Heart right ventricle (tissue), 16 donors: Measurements from ENCODE around the gene COL5A1. TPM values are rescaled to one million over a fixed set of nuclear protein-coding genes. Genes with fewer than 3 reads are reported as not detected.

Source experiments
- ATAC-seq, 8 donors: fragments of 200-7000 bp; cut with Tn5 transposase; one replicate each; pipeline ENCODE4 v1.9.1; 2020; ENCODE audit warnings: mild to moderate bottlenecking in 8 of 8, moderate library complexity in 8 of 8, moderate number of reproducible peaks in 1 of 8
- DNase-seq, 2 donors: peaks; one replicate each; pipeline ENCODE4 v3.0.0-alpha.2; 2020
- H3K27ac ChIP-seq, 10 donors: fragments of 200-600 bp; sonication (generic) in 2 of 10; one replicate each; pipeline versions ENCODE4 v1.5.0 to v1.8.0; 2020 to 2022; ENCODE audit warnings: mild to moderate bottlenecking in 3 of 10
- H3K27me3 ChIP-seq, 7 donors: fragments of 200-600 bp; one replicate each; pipeline ENCODE4 v1.8.0; 2021 to 2022; ENCODE audit warnings: mild to moderate bottlenecking in 2 of 7
- H3K36me3 ChIP-seq, 9 donors: fragments of 200-600 bp; sonication (generic) in 1 of 9; one replicate each; pipeline versions ENCODE4 v1.5.0 to v1.8.0; 2020 to 2022; ENCODE audit warnings: mild to moderate bottlenecking in 2 of 9
- H3K4me1 ChIP-seq, 9 donors: fragments of 200-600 bp; sonication (generic) in 1 of 9; one replicate each; pipeline versions ENCODE4 v1.5.0 to v1.8.0; 2020 to 2022; ENCODE audit warnings: mild to moderate bottlenecking in 4 of 9
- H3K4me3 ChIP-seq, 10 donors: fragments of 200-600 bp; sonication (generic) in 2 of 10; one replicate each; pipeline versions ENCODE4 v1.5.0 to v1.8.0; 2020 to 2022; ENCODE audit warnings: mild to moderate bottlenecking in 7 of 10, moderate library complexity in 2 of 10
- H3K9me3 ChIP-seq, 11 donors: fragments of 200-600 bp in 10 of 11; sonication (generic) in 2 of 11; one replicate each; pipeline versions ENCODE4 v1.5.0 to v1.8.0; 2013 to 2022; ENCODE audit warnings: mild to moderate bottlenecking in 2 of 11, control low read depth in 1 of 11, moderate library complexity in 1 of 11
- WGBS, 2 donors: extraction: QIAGEN DNeasy Blood & Tissue Kit; methylation state at CpG; one replicate each; pipeline ENCODE4 v1.1.7; 2013; ENCODE audit warnings: inconsistent platforms in 1 of 2; 5-methylcytosine and 5-hydroxymethylcytosine counted together
- intact Hi-C, 10 donors: fragments of 100-400 bp; cut with DNase I; formaldehyde crosslinking; loops; one replicate each; pipeline versions ENCODE4 v1.11.1 to v1.14.2; 2022
- polyA plus RNA-seq, 2 donors: library from polyadenylated mRNA; stranded (reverse); fragments of 200-250 nt; gene quantifications; one replicate each; pipeline ENCODE4 v1.2.3, GENCODE V29; 2013
- total RNA-seq, 10 donors: library from RNA; stranded (reverse); fragmentation: NEBNext Ultra II Directional in 3 of 10; extraction: Animal tissue kit (Norgen Biotek cat#: 25700) in 3 of 10; gene quantifications; one replicate each; pipeline versions ENCODE4 v1.2.1 to v1.2.4, GENCODE V29; 2021 to 2023
- TF ChIP-seq, protein P1 (sequence below), 9 donors: fragments of 200-600 bp; sonication (generic) in 2 of 9; IDR thresholded peaks; one replicate each; pipeline versions ENCODE4 v1.5.0 to v1.8.0; 2021 to 2022; ENCODE audit warnings: antibody characterized with exemption in 9 of 9, mild to moderate bottlenecking in 5 of 9, moderate library complexity in 1 of 9
- donor health status: Arrhythmogenic right ventricular cardiomyopathy.
- donor health status: ischemic (EF 13 %, LVEDD 7.1; RV severe dilation, severe dysfunction).
- donor health status: healthy with polysubstance abuse.
- donor health status: DM: no; HTN: yes; CAD: no.
- donor health status: DM: no; HTN: no; CAD: no.
- donor health status: ischemic (EF 25% LVEDD 6.9; RV normal size, moderate dysfunction).
- donor health status: ischemic (EF 25% LVEDD 5.7; RV mildly dilated, moderate dysfunction).
- donor health status: healthy.
- donor health status: DM: yes; HTN: yes; CAD: no.
- donor health status: Ischemic cardiomyopathy.
- donor health status: ischemic (EF 35%, LVEDD 5.7; RV mildly dilated, moderate dysfunction).
- donor health status: nonischemic (EF 11% LVEDD 7.7; RV severe dilation, severe dysfunction).
- donor health status: DM: yes; HTN: yes; CAD: no.
- donor health status: PGD.
- donor health status: ischemic (EF 29% LVEDD 5.4; RV normal size, mild dysfunction).
- donor health status: nonischemic (EF 23%, LVEDD 6.1; RV moderate dilation, normal function).

COL5A1 gene
- total and polyA plus RNA-seq, 12 donors, result 8.1 to 60.0 (median 13.3) TPM

GRCh38 chr9:134882204-134882785, 240.7 kb downstream of the COL5A1 start:
- Histone ChIP-seq H3K27ac (no peak overlapping the region), H3K36me3 (no peaks in the 10 kb centered on the region), H3K9me3 (no peaks in the 10 kb centered on the region), H3K4me3 (no peak overlapping the region), H3K27me3 (peaks cover 0 to 10% (median 0%) of the 10 kb centered on the region in 7 donors), H3K4me1 (peaks cover 0 to 9% (median 0%) of the 10 kb centered on the region in 9 donors)
- ATAC-seq (no peak), DNase-seq (no peak)
- intact Hi-C loops, result no loop called here
- WGBS, 2 donors, result 91 to 92% methylated on average over 3 of the region's 3 CpGs
- TF ChIP-seq, protein P1, sequence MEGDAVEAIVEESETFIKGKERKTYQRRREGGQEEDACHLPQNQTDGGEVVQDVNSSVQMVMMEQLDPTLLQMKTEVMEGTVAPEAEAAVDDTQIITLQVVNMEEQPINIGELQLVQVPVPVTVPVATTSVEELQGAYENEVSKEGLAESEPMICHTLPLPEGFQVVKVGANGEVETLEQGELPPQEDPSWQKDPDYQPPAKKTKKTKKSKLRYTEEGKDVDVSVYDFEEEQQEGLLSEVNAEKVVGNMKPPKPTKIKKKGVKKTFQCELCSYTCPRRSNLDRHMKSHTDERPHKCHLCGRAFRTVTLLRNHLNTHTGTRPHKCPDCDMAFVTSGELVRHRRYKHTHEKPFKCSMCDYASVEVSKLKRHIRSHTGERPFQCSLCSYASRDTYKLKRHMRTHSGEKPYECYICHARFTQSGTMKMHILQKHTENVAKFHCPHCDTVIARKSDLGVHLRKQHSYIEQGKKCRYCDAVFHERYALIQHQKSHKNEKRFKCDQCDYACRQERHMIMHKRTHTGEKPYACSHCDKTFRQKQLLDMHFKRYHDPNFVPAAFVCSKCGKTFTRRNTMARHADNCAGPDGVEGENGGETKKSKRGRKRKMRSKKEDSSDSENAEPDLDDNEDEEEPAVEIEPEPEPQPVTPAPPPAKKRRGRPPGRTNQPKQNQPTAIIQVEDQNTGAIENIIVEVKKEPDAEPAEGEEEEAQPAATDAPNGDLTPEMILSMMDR (IDR thresholded peaks at IDR 0.05), result no peak

DNA sequence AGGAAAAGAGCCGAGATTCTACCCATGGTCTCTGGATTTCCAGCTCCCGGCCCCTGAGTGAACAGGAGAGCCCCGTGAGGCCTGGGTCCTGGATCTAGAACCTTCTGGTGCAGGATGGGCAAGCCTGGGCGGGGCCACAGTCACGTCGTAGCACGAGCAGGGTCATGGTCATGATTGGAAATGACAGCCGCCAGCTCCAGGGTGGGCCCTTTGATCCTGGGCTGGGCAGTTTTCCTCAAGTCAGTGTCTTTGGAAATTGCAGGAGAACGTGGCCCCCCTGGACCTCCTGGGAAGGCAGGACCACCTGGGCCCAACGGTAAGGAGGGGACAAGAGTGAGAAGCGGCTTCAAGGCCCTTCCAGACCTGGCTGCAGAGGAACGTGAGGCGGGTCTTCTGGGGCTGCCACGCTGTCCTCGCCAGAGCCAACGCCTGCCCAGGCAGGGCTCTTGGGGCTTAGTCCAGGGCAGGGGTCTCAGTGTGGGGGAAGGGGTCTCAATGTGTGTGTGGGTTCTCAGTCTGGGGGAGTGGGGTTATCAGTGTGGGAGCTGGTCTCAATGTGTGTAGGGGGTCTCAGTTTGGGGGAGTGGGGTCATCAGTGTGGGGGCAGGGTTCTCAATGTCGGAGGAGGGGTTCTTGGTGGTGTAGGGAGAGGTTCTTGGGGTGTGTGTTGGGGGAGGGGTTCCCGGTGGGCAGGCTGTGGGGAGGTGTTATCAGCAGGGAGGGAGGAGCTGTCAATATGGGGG, 241.6 kb downstream of the COL5A1 start:
- 93 to 94% methylated on average over 18 of the region's 18 CpGs for WGBS, 2 donors
- H3K27me3 ChIP-seq, result peaks cover 0 to 10% (median 0%) of the 10 kb centered on the region in 7 donors
- H3K4me1 ChIP-seq, result peaks cover 0 to 11% (median 0%) of the 10 kb centered on the region in 9 donors
- H3K36me3 ChIP-seq, result no peaks in the 10 kb centered on the region
- no peaks in the 10 kb centered on the region for H3K9me3 ChIP-seq
- TF ChIP-seq, protein P1 (IDR thresholded peaks at IDR 0.05), result no peak
- H3K27ac ChIP-seq, result no peak overlapping the region
- DNase-seq, result no peak
- no peak overlapping the region for H3K4me3 ChIP-seq
- no peak for ATAC-seq
- intact Hi-C loops, result no loop called here

DNA sequence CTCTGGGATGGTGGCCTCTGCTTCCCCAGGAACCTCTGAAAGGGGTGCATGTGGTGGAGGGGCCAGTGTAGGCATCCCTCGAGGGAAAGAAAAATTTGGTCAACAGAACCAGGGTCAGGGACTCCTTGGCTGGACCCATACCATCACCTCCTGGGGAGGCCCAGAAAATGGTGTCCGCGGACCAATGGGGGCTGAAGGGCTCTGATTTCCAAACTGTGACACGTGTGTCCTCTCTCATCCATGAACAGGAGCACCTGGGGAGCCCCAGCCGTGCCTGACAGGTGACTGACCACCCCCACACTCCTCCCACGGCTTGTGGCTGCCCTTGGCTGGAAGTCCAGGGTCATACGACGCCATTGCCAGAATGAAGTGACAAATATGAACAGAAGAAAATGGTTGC, 242.9 kb downstream of the COL5A1 start:
- DNase-seq (no peak), ATAC-seq (no peak)
- TF ChIP-seq, protein P1 (IDR thresholded peaks at IDR 0.05), result no peak
- 89 to 91% methylated on average over 8 of the region's 8 CpGs for WGBS, 2 donors
- Histone ChIP-seq H3K4me3 (no peak overlapping the region), H3K9me3 (no peaks in the 10 kb centered on the region), H3K4me1 (peaks cover 0 to 11% (median 0%) of the 10 kb centered on the region in 9 donors), H3K27ac (no peak overlapping the region), H3K36me3 (no peaks in the 10 kb centered on the region), H3K27me3 (peaks cover 0 to 10% (median 0%) of the 10 kb centered on the region in 7 donors)
- intact Hi-C loops, result no loop called here

- ATAC-seq, result no peak
- TF ChIP-seq, protein P1 (IDR thresholded peaks at IDR 0.05), result no peak
- WGBS, 2 donors, result 94% methylated on average over 22 of the region's 22 CpGs
- peaks cover 0 to 11% (median 0%) of the 10 kb centered on the region in 9 donors for H3K4me1 ChIP-seq
- DNase-seq, result no peak
- H3K27me3 ChIP-seq, result peaks cover 0 to 10% (median 0%) of the 10 kb centered on the region in 7 donors
- intact Hi-C loops, result no loop called here
- no peaks in the 10 kb centered on the region for H3K36me3 ChIP-seq
- no peaks in the 10 kb centered on the region for H3K9me3 ChIP-seq
- no peak overlapping the region for H3K27ac ChIP-seq
- H3K4me3 ChIP-seq, result no peak overlapping the region
These were observed 243.5 kb downstream of the COL5A1 start for GRCh38 chr9:134885001-134885678.
